ENCODE results near the gene FLNC. TPM values are rescaled to one million over a fixed set of nuclear protein-coding genes. Genes with fewer than 3 reads are reported as not detected.

FLNC gene
- total and polyA plus RNA-seq, 2 of the 13 experiments (the other 11 are each of a cell fraction or from before 2014, with no cell fraction given): 0.02 TPM; not detected in 1

- 66% methylated on average over 24 of the region's 31 CpGs for WGBS (ENCODE audit: low lambda C conversion rate)
- no peaks in the 10 kb centered on the region for H4K20me1 ChIP-seq (ENCODE audit: insufficient read depth, low read length)
- H3K79me2 ChIP-seq (ENCODE audit: insufficient read depth, low read length): no peaks in the 10 kb centered on the region
- TF ChIP-seq ZNF674 (CRISPR knock-in tag; IDR thresholded peaks at IDR 0.05; ENCODE audit: low read depth) (no peak), ZFY (CRISPR knock-in tag; IDR thresholded peaks at IDR 0.05) (no peak), SIX1 (CRISPR knock-in tag; IDR thresholded peaks at IDR 0.05; ENCODE audit: borderline replicate concordance) (no peak), HNRNPLL (IDR thresholded peaks at IDR 0.05; ENCODE audit: low read depth, low read length, poor library complexity, severe bottlenecking) (no peak), CHD2 (IDR thresholded peaks at IDR 0.05; ENCODE audit: low read depth, low read length) (no peak), ZFP36L2 (CRISPR knock-in tag; IDR thresholded peaks at IDR 0.05) (no peak), MLLT10 (CRISPR knock-in tag; IDR thresholded peaks at IDR 0.05) (no peak), CERS6 (CRISPR knock-in tag; IDR thresholded peaks at IDR 0.05) (no peak), KAT2B (IDR thresholded peaks at IDR 0.05; ENCODE audit: borderline replicate concordance, low read depth, low read length) (no peak), GTF2F1 (IDR thresholded peaks at IDR 0.05; ENCODE audit: low read length) (no peak), ZNF20 (CRISPR knock-in tag; IDR thresholded peaks at IDR 0.05) (no peak), ZNF354B (CRISPR knock-in tag; IDR thresholded peaks at IDR 0.05) (no peak), SMAD9 (CRISPR knock-in tag; IDR thresholded peaks at IDR 0.05) (no peak), ARNT2 (CRISPR knock-in tag; IDR thresholded peaks at IDR 0.05; ENCODE audit: low read depth) (no peak)
- CTCF ChIA-PET (ENCODE audit: low intra/inter-chr PET ratio, low total read pairs): no interaction called here
- no peak for FAIRE-seq
- H3K27me3 ChIP-seq (ENCODE audit: control insufficient read depth in 1 of 2, insufficient read depth in 2 of 2, low read length in 2 of 2): peaks cover 12 to 35% of the 10 kb centered on the region in 2 experiments; a peak in 4 of 5 replicates
- intact Hi-C loops (cut with micrococcal nuclease; ENCODE audit: unreplicated experiment): no loop called here
- H3K9ac ChIP-seq (ENCODE audit: insufficient read depth, low read depth, low read length): no peak overlapping the region
- no peaks in the 10 kb centered on the region for H3K9me3 ChIP-seq (ENCODE audit: low read length)
- in situ Hi-C loops (cut with HindIII; ENCODE audit: extremely low pct_ligation_motif_present, low pct_unique_long_range_greater_than_20kb): no loop called here
- POLR2A ChIA-PET: no interaction called here
- peaks cover 7% of the 10 kb centered on the region for H3K4me1 ChIP-seq (ENCODE audit: insufficient read depth, low read length)
- no peak overlapping the region for H3K27ac ChIP-seq (ENCODE audit: extremely low read length, insufficient read depth, low read length)
- H3K4me3 ChIP-seq (replicated peaks in 1 of 3; ENCODE audit: insufficient read depth in 1 of 3, low read depth in 2 of 3, low read length in 3 of 3): no peak overlapping the region
- no TSS peak for BruUV-seq (replicated peaks)
- no peak for ATAC-seq
- DNase-seq (ENCODE audit: low spot score): no peak
- H3K4me2 ChIP-seq (ENCODE audit: low read depth, low read length): no peak overlapping the region
- H3K36me3 ChIP-seq (replicated peaks in 1 of 2; ENCODE audit: control insufficient read depth in 1 of 2, insufficient read depth in 2 of 2, low read length in 2 of 2): no peaks in the 10 kb centered on the region
- H2AFZ ChIP-seq (ENCODE audit: low read length): no peak overlapping the region
These were observed 18.3 kb downstream of the FLNC start for GRCh38 chr7:128848289-128849155.
